ENCODE measurements around the gene NPAS3.

Gene NPAS3

GRCh38 chr14:32932302-32932913 lies 6.3 kb upstream of the NPAS3 start:
- no peak for DNase-seq (ENCODE audit: extremely low spot score)
- TF ChIP-seq CTCF (IDR thresholded peaks at IDR 0.05; ENCODE audit: control extremely low read depth, extremely low read depth, low read depth, missing control alignments) = no peak
- ChIA-PET POLR2A (no interaction called here), CTCF (no interaction called here)

GRCh38 chr14:32932914-32933628 lies 5.6 kb upstream of the NPAS3 start:
- DNase-seq (ENCODE audit: extremely low spot score) = no peak
- POLR2A ChIA-PET = no interaction called here
- CTCF ChIA-PET = no interaction called here
- TF ChIP-seq CTCF (IDR thresholded peaks at IDR 0.05; ENCODE audit: control extremely low read depth, extremely low read depth, low read depth, missing control alignments) = no peak

GRCh38 chr14:32933629-32934072 lies 5.0 kb upstream of the NPAS3 start:
- ChIA-PET CTCF (no interaction called here), POLR2A (no interaction called here)
- DNase-seq (ENCODE audit: extremely low spot score) = no peak
- no peak for TF ChIP-seq CTCF (IDR thresholded peaks at IDR 0.05; ENCODE audit: control extremely low read depth, extremely low read depth, low read depth, missing control alignments)

GRCh38 chr14:32934073-32934880 lies 4.4 kb upstream of the NPAS3 start:
- CTCF ChIA-PET = no interaction called here
- no peak for DNase-seq (ENCODE audit: extremely low spot score)
- TF ChIP-seq CTCF (IDR thresholded peaks at IDR 0.05; ENCODE audit: control extremely low read depth, extremely low read depth, low read depth, missing control alignments) = no peak
- POLR2A ChIA-PET = no interaction called here

- TF ChIP-seq CTCF (IDR thresholded peaks at IDR 0.05; ENCODE audit: control extremely low read depth, extremely low read depth, low read depth, missing control alignments) = no peak
- DNase-seq (ENCODE audit: extremely low spot score) = no peak
- POLR2A ChIA-PET = no interaction called here
- CTCF ChIA-PET = no interaction called here
These were observed 3.6 kb upstream of the NPAS3 start for GRCh38 chr14:32934881-32935633.
